CD4-positive, alpha-beta T cell treated with Interleukin-4 for 4 hours (primary cell): ENCODE data around the gene ARSA.
"Not testable (repeated sequence)": the region's sequence is repeated elsewhere in the genome, so short reads cannot be mapped to it uniquely, and the experiment has no call there.

Experiments used
- DNase-seq: peaks from one replicate; pipeline ENCODE4 v3.0.0-alpha.2; 2020

Gene ARSA

DNA sequence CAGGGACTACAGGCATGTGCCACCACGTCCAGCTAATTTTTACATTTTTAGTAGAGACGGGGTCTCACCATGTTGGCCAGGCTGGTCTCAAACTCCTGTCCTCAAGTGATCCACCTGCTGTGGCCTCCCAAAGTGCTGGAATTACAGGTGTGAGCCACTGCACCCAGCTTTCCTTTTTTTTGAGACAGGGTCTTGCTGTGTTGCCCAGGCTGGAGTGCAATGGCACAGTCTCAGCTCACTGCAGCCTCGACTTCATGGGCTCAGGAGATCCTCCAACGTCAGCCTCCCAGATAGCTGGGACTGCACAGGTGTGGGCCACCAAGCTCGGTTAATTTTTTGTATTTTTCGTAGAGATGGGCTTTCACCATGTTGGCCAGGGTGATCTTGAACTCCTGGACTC is 26.7 kb upstream of the ARSA start:
- DNase-seq, result not testable (repeated sequence)

DNA sequence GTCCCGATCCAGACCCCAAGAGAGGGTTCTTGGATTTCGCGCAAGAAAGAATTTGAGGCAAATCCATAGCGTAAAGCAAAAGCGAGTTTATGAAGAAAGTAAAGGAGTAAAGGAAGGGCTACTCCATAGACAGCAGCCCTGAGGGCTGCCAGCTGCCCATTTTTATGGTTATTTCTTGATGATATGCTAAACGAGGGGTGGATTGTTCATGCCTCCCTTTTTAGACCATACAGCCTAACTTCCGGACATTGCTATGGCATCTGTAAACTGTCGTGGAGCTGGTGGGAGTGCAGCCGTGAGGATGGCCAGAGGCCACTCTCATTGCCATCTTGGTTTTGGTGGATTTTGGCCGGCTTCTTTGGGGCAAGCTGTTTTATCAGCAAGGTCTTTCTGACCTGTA is 25.3 kb upstream of the ARSA start:
- DNase-seq, result no peak

DNA sequence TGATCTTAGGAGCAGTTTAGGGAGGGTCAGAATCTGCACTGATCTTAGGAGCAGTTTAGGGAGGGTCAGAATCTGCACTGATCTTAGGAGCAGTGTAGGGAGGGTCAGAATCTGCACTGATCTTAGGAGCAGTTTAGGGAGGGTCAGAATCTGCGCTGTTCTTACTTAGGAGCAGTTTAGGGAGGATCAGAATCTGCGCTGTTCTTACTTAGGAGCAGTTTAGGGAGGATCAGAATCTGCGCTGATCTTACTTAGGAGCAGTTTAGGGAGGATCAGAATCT is 15.8 kb upstream of the ARSA start:
- DNase-seq, result not testable (repeated sequence)

DNA sequence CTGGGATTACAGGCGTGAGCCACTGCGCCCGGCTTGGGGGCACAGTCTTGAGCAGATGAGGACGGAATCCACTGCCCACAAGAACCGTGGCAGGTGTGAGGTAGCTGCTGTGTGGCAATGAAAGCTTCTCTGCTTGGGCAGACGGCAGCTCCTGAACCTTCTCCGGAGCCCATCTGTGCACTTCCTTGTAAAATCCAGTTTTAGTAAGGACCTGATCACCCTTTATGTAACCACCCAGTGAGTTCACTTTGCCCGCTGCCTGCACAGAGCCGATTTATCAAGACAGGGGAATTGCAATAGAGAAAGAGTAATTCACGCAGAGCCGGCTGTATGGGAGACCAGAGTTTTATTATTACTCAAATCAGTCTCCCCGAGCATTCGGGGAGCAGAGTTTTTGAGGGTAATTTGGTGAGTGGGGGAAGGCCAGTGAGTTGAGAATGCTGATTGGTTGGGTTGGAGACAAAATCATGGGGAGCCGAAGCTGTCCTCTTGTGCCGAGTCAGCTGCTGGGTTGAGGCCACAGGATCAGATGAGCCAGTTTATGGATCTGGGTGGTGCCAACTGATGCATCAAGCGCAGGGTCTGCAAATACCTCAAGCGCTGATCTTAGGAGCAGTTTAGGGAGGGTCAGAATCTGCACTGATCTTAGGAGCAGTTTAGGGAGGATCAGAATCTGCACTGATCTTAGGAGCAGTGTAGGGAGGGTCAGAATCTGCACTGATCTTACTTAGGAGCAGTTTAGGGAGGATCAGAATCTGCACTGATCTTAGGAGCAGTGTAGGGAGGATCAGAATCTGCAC is 15.3 kb upstream of the ARSA start:
- not testable (repeated sequence) for DNase-seq

DNA sequence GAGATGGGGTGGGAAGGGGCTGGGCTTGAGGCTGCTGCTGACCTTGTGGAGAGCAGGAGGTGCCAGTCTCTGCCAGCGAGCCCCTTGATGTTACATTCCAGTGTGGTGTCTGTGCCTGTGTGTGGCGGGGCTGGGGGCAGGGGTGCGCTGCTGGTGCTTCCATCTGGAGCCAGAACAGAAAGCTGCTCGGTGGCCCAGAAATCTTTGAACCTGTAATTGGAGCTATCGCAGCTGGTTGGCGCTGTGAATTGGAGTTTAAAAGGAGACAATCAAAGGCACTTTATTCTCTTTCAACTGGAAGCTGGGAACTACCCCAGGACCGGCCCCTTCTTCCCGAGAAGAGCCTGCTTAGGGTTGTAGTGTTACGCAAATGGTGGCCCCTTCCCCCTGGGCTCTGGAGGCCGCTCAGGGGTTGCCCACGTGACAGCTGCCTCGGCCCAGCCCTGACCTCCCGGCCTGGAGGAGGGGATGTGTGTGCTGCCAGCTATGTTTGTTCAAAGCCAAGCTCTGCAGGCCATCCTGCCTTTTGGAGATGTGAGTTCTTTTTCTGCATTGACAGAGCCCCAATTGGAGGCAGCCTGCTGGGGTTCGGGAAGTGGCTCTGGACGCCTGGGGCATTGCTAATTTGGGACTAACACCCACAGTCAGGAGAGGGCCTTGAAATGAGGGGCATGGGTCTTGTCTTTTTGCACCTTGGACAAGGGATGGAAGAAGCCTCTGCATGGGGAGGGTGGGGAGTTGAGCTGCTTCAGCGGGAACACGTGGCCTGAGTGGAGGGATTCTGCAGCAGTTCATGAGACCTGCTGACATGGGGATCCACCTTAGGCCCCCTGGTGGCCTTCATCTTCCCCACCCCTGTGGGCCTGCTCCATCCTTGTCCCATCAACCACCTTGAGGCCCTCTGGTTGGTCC is 14.0 kb upstream of the ARSA start:
- no peak for DNase-seq

DNA sequence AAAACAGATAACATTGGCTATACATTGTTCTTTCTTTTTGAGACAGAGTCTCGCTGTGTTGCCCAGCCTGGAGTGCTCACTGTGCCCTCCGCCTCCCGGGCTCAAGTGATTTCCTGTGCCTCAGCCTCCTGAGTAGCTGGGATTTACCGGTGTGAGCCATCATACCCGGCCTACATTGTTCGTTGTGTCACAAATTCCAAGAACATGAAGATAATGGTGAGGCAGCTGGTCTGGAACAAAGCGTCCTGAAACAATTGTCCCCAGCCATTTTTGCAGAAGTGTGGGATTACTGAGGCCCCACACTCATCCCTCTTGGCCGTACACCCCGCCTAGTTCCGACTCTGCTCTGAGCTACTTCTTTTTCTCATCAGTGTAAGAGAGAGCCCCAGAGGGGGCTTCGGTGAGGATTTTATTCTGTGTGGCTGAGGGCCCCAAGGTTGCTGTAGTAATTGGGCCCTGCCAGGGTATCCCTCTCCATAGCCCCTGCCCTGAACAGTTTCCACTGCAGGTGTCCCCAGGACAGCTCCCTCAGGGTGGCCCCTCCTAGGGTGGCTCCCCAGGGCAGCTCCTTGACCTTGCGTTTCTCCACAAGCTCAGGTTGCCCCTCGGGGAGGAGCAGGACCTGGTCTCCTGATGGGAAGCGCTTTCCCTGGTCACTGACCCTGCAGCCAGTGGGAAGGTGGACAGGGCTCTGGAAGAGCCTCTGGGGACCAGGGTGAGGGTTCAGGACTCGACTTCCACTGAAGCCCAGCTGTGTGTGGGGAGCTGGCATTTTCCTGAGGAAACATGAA is 13.1 kb upstream of the ARSA start:
- no peak for DNase-seq

DNA sequence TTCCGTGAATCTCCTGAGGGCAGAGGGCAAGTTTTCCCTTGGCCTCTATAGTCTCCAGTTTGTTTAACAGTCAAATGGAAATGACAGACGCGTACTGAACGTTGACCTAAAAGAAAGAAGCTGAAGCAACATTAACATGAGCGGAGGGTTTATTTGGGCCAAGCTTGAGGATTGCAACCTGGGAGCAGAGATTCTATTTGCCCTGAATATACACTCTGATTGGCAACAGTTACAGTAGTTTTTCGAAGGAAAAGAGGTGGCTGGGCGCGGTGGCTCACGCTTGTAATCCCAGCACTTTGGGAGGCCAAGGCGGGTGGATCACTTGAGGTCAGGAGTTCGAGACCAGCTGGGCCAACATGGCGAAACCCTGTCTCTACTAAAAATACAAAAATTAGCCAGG is 12.3 kb upstream of the ARSA start:
- DNase-seq, result not testable (repeated sequence)

DNA sequence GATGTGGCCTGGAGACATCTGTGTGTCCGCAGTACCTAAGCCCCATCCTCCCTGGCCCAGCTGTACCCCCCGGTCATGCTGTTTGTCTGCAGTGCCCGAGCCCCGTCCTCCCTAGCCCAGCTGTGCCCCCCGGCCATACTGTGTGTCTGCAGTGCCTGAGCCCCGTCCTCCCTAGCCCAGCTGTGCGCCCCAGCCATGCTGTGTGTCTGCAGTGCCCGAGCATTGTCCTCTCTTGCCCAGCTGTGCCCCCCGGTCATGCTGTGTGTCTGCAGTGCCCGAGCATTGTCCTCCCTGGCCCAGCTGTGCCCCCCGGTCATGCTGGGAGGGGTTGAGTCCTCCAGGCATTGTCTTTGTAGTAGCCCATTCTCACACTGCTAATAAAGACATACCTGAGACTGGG is 7.6 kb upstream of the ARSA start:
- DNase-seq, result no peak

DNA sequence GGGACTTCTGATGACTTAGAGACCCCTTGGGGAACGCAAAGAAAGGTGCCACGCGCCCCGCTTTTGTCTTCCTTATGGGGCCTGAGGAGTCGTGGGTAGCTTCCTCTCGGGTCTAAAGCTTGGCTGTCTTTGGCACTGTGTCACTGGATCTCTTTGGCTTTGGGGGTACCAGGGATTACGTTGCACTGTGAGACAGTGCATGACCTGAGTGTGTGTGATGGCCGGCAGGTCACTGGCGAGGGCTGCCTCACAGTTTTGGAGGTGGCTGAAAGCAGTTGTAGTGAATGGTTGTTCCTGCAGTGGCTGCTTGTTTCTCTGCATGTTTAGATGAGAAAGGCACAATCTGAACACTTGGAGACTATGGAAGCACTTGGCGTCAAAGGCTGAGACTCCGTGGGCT is 5.8 kb upstream of the ARSA start:
- no peak for DNase-seq

DNA sequence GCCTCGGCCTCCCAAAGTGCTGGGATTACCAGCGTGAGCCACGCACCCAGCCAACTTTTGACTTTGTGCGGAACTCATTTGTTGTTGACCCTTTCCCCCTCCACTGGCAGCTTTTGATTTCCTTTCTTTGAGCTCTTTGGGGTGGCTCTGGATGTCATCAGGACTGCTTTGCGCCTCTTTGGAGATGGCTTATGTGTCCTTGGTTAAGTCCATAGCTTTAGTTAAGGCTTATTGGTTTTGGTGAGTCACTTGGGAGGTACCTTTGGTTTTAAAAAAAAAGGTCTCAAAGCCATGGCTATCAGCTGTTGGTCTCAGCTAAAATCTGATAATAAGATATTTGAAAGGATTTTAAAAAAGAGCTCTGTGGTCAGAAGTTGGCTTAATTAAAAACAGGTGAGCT is 5.1 kb upstream of the ARSA start:
- no peak for DNase-seq

DNA sequence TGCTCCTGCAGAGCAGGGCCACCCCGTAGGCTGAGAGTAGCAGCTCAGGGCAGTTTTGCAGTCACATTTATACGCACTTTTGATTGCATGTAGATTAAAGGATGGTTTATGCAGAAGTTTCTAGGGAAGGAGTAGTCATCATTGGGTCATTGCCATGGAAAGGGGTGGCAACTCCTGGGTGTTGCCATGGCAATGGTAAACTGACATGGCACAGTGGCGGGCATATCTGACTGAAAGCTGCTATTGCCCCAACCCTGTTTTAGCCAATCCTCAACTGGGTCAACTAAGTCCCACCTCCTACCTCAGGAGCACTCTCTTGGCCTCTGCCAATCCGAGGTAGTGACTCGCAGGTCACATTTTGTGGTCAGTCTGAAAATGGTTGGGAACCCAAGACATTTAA is 2.4 kb upstream of the ARSA start:
- DNase-seq, result no peak

DNA sequence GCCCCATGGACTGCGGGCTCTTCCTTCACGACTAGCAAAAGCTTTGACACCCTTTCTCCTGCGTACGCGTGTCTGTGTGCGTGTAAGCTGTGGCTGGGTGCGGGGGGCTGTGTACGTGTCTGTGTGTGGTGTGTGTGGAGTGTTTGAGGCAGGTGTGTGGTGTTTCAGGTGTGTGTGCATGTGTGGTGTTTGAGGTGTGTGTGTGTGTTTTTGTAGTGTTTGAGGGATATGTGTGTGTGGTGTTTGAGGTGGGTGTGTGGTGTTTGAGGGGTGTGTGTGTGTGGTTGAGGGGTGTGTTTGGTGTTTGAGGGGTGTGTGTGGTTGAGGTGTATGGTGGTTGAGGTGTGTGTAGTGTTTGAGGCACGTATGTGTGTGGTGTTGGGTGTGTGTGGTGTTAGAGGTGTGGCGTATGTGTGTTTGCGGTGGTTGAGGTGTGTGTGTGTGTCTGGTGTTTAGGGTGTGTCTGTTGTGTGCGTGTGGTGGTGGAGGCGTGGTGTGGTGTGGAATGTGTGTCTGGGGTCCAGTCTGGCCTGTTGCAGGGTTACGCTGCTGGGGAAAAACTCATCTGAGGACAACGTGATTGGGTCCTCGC is 687 bp upstream of the ARSA start:
- peak; percentile 68 for DNase-seq

DNA sequence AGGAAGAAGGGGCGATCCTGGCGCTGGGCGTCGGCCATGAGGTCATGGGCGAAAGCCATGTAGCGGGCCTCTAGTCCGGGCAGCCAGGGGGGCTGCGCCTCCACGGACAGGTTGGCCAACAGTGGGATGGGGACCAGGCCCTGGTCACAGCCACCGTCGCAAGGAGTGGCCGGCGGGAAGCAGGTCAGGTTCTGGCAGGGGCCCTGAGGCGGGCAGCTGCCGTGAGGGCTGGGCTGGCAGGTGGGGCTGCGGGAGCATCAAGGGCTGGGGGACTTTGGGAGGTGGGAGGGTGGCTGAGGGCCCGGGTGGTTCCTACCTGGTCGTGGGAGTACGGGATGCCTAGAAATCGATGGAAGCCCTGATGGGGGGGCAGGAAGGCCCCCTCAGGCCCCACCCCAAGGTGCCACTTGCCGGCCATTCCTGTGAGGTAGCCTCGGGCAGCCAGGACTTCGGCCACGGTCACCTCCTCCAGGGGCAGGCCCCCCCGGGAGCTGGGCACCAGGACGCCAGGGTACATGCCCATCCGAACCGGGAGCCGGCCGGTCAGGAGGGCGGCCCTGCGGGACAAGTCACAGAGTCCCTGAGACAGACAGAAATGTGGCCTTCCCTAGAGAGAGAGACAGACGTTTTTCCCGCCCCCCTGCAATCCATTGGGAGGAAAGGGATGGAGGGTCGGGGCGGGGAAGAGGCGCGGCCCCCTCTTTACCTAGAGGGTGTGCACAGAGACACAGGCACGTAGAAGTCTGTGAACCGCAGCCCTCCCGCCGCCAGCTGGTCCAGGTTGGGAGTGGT is 906 bp downstream of the ARSA start:
- no peak for DNase-seq

DNA sequence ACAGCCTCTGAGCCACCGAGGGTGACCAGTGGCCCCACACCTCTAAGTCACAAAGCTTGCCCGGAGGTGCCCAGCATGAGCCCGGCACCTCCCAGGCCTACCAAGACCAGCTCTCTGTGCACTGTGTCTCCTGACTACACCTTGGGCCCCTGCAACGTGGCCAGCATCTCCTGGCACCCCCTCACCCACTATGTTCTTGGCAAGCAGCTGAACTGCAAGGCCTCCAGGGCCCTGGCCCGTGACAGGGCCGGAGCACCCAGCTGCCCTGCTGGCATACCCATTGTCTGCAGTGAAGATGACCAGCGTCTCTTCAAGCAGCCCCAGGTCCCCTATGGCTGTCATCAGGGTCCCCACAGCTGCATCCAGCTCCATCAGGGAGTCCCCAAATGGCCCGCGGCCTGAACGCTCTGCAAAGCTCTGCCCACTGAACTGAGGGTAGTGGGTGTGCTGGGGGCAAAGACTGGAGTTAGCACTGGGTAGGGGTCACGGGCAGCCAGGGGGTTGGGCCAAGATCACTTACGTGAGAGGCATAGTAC is 1.6 kb downstream of the ARSA start:
- no peak for DNase-seq

DNA sequence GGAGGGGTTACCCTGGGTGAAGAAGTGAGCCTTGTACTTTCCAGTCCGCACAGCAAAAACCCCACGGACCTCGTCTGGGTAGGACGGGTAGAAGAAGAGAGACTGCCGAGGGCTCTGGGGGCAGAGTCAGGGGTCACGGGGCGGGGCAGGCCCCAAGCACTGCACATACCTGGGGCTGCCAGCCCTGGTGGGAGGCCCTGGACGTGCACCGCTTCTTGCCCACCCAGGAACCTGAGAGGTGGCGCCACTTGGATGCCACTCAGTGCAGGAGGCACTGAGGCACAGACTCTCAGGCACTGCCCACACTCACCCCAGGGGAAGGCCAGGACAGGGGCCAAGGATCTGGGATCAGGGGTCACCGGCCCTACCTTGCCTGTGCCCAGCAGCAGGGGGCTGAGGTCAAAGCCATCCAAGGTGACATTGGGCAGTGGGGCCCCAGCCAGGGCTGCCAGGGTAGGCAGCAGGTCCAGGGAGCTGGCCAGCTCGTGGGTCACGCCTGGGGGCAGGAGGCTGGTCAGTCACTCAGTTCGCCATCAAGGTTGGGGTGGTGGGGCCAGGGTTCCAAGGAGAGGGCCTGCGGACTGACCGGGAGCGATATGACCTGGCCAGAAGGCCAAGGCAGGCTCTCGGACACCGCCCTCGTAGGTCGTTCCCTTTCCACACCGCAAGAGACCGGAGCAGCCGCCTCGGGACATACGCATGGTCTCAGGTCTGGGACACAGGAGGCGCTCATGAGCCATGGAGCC is 2.2 kb downstream of the ARSA start:
- DNase-seq, result no peak

DNA sequence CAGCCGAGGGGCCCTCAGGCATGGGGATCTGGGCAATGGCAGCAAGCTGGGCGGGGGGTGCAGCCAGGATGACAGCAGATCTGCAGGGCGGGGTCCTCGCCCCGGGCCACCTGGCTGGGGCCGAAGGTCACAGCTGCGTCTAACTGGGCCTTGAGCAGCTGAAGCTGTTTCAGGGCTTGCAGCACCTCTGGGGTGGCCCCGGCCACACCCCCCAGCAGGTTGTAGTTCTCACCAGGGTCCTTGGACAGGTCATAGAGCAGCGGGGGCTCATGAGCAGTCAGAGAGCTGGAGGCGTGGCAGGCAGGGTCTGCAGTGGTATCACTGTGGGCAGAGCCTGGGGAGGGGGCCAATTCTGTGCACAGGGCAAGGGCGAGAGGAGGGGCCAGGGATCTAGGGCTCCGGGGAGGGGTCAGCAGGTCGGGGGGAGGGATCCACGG is 2.8 kb downstream of the ARSA start:
- DNase-seq, result no peak

DNA sequence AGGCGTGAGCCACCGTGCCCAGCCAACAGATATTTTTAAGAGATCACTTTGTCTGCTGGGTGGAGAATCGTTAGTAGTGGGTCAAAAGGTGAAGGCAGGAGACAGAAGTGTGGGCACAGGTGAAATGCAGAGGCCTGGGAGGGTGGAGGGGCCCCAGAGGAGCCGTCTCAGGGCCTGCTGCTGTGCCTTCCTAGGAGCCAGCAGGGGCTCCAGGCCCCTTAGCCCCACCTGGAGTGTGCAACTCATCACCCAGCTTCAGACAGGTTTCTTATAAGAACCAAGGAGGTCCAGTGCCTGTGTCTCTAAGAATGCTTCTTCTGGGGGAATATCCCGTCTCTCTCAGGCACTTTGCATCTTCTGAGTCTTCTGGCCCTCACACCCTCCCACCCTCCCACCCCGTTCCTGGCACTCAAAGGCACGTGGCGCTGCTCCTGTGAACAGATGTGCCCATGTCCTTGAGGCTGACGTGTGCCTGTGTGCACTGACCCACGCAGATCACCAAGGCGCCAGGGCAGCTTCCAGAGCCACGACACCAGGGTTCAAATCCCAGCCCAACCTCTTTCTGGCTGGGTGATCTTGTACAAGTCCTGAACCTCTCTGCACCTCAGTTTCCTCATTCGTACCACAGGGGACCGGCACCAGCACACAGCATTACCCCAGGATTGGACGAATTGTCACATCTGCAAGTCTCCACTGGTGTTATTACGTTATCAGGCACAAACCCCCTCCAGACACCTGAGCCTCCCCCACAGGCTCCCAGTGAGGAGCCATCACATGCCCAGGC is 3.4 kb downstream of the ARSA start:
- no peak for DNase-seq

DNA sequence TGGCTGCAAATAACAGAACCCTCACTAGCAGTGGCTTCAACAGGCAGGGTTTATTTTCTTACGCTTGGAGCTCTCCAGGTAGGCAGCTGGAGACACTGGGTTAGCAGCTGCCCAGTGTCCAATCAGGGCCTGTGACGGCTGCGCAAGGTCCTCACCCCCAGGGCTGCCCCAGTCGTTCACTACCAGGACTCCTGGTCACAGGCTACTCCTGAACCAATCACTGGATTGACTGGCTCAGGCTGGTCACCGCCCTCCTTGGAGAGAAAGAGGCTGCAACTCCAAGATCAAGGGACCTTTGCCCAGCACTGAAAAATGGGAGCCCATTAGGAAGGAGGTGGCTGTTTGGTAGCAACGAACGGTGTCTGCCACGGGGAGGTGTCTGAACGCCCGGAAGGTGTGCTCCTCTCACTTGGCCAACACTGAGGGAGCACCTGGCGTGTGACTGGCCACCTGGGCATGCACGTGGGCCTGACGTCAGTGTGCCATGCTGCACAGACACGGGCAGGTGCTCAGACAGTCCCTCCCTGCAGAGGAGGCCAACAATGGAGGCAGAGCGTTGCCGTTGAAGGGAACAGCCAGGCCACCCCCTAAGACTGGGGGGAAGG is 5.1 kb downstream of the ARSA start:
- DNase-seq, result no peak

DNA sequence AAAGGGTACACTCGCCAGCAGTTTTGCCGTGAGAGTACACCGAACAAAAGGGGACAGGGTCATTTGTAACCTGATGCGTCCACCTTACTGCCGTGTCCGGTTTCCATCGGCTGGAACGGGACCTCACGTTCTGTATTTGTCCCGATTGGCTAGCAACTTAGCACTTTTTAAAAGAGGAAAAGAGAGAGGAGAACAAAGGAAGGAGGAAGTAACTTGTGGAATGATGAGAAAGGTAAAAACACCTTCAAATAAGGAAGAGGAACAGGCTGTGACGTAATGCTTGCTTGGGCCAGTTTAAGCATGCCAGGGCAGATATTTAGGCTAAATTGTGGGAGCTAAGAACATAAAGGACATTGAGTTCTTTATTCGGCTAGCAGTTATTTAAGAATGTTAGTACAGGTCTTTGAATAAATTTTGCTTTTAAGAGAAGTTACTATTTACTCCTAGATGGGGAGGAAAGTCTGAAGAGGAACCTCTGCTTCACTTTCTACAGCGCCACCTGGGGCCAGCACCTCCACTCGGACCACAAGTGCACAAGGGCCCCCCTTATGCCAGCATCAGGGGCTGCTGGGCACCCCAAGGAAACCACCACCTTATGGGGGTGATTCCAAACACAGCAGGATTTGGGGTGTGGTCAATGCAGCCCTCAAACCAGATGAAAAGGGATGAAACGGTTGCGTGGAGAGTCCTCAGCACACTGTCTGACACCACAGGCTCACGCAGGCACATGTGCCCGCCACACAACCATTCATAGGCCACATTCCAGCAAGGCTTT is 5.8 kb downstream of the ARSA start:
- DNase-seq, result peak; percentile 33
